ENCODE measurements around the gene ABCA1. TPM values are rescaled to one million over a fixed set of nuclear protein-coding genes. Genes with fewer than 3 reads are reported as not detected.

Gene ABCA1
- total RNA-seq, 2 experiments from 2014 or later: 8.0 to 14.0 TPM

- DNase-seq (ENCODE audit: low spot score): no peak
- POLR2A ChIA-PET: interaction anchor here (0.7 kb wide), 1 partner anchor 351 kb away, joined by 3 read pairs; no protein-coding TSS in a partner anchor
- Histone ChIP-seq H3K4me2 (ENCODE audit: low read length) (no peak overlapping the region), H3K4me3 (ENCODE audit: low read depth, low read length, poor library complexity, severe bottlenecking) (no peak overlapping the region), H3K79me2 (ENCODE audit: insufficient read depth, low read depth, low read length) (no peaks in the 10 kb centered on the region), H4K20me1 (ENCODE audit: insufficient read depth, low read length) (no peaks in the 10 kb centered on the region), H3K9me2 (ENCODE audit: insufficient read depth, low read length) (no peaks in the 10 kb centered on the region), H3K9me3 (ENCODE audit: low read length) (no peaks in the 10 kb centered on the region), H3K4me1 (ENCODE audit: insufficient read depth, low read length, poor library complexity, severe bottlenecking) (no peaks in the 10 kb centered on the region), H3K36me3 (ENCODE audit: insufficient read depth, low read length) (peaks cover 95% of the 10 kb centered on the region), H2AFZ (ENCODE audit: low read length) (no peak overlapping the region), H3K27ac (ENCODE audit: low read depth, low read length, poor library complexity, severe bottlenecking) (no peak overlapping the region)
- BruUV-seq (replicated peaks): no TSS peak
- TF ChIP-seq EZH2phosphoT487 (IDR thresholded peaks at IDR 0.05; ENCODE audit: borderline replicate concordance, low read depth, low read length): no peak
- TF ChIP-seq, protein P1, sequence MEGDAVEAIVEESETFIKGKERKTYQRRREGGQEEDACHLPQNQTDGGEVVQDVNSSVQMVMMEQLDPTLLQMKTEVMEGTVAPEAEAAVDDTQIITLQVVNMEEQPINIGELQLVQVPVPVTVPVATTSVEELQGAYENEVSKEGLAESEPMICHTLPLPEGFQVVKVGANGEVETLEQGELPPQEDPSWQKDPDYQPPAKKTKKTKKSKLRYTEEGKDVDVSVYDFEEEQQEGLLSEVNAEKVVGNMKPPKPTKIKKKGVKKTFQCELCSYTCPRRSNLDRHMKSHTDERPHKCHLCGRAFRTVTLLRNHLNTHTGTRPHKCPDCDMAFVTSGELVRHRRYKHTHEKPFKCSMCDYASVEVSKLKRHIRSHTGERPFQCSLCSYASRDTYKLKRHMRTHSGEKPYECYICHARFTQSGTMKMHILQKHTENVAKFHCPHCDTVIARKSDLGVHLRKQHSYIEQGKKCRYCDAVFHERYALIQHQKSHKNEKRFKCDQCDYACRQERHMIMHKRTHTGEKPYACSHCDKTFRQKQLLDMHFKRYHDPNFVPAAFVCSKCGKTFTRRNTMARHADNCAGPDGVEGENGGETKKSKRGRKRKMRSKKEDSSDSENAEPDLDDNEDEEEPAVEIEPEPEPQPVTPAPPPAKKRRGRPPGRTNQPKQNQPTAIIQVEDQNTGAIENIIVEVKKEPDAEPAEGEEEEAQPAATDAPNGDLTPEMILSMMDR (conservative IDR thresholded peaks at IDR 0.05; ENCODE audit: low read length): no peak
- CTCF ChIA-PET (ENCODE audit: unreplicated experiment): no interaction called here
- intact Hi-C loops (cut with micrococcal nuclease; ENCODE audit: unreplicated experiment): no loop called here
These were observed 111.9 kb downstream of the ABCA1 start for GRCh38 chr9:104815851-104816565.

DNA sequence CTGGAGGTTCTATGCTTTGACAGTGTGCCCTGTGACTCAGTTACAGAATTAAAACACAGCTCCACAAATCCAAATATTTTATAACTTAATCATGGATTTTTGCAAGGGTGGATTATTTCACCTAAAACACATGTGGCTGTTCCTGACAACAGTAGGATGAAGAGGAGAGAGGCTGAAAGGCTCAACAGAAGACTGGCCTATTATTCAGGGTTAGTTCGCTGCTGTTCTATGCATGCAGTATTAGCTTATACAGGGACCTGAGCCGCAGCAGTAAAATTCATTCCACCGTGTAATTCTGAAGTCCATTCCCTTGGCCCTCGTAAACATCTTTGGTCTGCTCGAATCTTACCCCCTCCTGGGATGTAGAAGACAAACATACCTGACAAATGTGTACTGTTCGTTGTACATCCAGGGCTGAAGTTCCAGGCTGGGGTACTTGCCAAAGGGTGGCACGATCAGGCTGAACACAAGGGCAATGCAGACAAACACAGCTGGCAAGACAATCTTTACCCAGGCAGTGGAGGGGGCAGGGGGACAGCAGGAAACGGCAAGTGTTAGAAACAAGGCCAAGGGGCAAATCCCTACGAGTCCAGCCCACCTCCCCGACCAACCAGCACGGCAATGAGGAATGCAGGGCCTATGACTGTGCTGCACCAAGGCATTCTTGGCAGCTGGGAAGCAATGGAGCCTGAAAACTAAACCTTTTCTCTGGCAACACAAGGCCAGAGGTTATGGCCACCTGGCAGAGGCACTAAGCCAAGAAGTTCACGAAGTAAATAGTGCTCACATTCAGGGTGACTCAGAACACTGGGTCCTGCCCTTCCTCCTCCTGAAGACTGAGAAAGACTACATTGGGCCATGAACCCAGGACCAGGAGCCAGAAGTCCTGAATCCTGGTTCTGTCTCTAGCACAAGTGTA, 117.3 kb downstream of the ABCA1 start:
- H3K27ac ChIP-seq (ENCODE audit: low read depth, low read length, poor library complexity, severe bottlenecking): no peak overlapping the region
- DNase-seq (ENCODE audit: low spot score): no peak
- intact Hi-C loops (cut with micrococcal nuclease; ENCODE audit: unreplicated experiment): no loop called here
- H3K79me2 ChIP-seq (ENCODE audit: insufficient read depth, low read depth, low read length): no peaks in the 10 kb centered on the region
- POLR2A ChIA-PET: interaction anchor here (1.0 kb wide), 1 partner anchor 11 kb away, joined by 3 read pairs; no protein-coding TSS in a partner anchor
- TF ChIP-seq EZH2phosphoT487 (IDR thresholded peaks at IDR 0.05; ENCODE audit: borderline replicate concordance, low read depth, low read length): no peak
- TF ChIP-seq, protein P1 (conservative IDR thresholded peaks at IDR 0.05; ENCODE audit: low read length): no peak
- H3K36me3 ChIP-seq (ENCODE audit: insufficient read depth, low read length): peaks cover 79% of the 10 kb centered on the region
- no peaks in the 10 kb centered on the region for H3K9me3 ChIP-seq (ENCODE audit: low read length)
- CTCF ChIA-PET (ENCODE audit: unreplicated experiment): no interaction called here
- H4K20me1 ChIP-seq (ENCODE audit: insufficient read depth, low read length): no peaks in the 10 kb centered on the region
- no peak overlapping the region for H2AFZ ChIP-seq (ENCODE audit: low read length)
- H3K4me1 ChIP-seq (ENCODE audit: insufficient read depth, low read length, poor library complexity, severe bottlenecking): no peaks in the 10 kb centered on the region
- BruUV-seq (replicated peaks): no TSS peak
- no peak overlapping the region for H3K4me3 ChIP-seq (ENCODE audit: low read depth, low read length, poor library complexity, severe bottlenecking)
- no peaks in the 10 kb centered on the region for H3K9me2 ChIP-seq (ENCODE audit: insufficient read depth, low read length)
- H3K4me2 ChIP-seq (ENCODE audit: low read length): no peak overlapping the region
